Liver (tissue), 9 donors: Measurements from ENCODE around the gene RAPGEF1. TPM values are rescaled to one million over a fixed set of nuclear protein-coding genes. Genes with fewer than 3 reads are reported as not detected.
A peak's percentile ranks its signal among the peaks of the same experiment; 100 is the strongest.
"Not testable (repeated sequence)": the region's sequence is repeated elsewhere in the genome, so short reads cannot be mapped to it uniquely, and the experiment has no call there.

ENCODE experiments used
- DNase-seq: peaks from one replicate; pipeline ENCODE4 v3.0.0-alpha.2; 2017; ENCODE audit warnings: low spot score
- H3K27ac ChIP-seq, 2 donors: one replicate each; pipeline ENCODE4 v1.7.0; 2013; ENCODE audit warnings: inconsistent platforms in 2 of 2, low read length in 2 of 2, control low read depth in 1 of 2, low read depth in 1 of 2, mild to moderate bottlenecking in 1 of 2
- H3K27me3 ChIP-seq, 4 donors: one replicate each; pipeline versions ENCODE4 v1.6.1 to v1.7.0; 2013; ENCODE audit warnings: low read length in 3 of 4, inconsistent platforms in 1 of 4, mild to moderate bottlenecking in 1 of 4, moderate library complexity in 1 of 4; ENCODE audit not compliant: control insufficient read depth in 4 of 4, insufficient read depth in 4 of 4
- H3K36me3 ChIP-seq, 4 donors: one replicate each; pipeline versions ENCODE4 v1.6.1 to v1.7.0; 2013; ENCODE audit warnings: low read length in 3 of 4, mild to moderate bottlenecking in 3 of 4, low read depth in 1 of 4, moderate library complexity in 1 of 4; ENCODE audit not compliant: control insufficient read depth in 4 of 4, insufficient read depth in 3 of 4
- H3K4me1 ChIP-seq, 4 donors: one replicate each; pipeline versions ENCODE4 v1.6.1 to v1.7.0; 2013; ENCODE audit warnings: low read length in 3 of 4, mild to moderate bottlenecking in 3 of 4, moderate library complexity in 1 of 4; ENCODE audit not compliant: control insufficient read depth in 4 of 4, insufficient read depth in 4 of 4
- H3K4me3 ChIP-seq, 3 donors: one replicate each; pipeline versions ENCODE4 v1.6.1 to v1.7.0; 2013; ENCODE audit warnings: low read length in 3 of 3, control low read depth in 1 of 3, low read depth in 1 of 3, mild to moderate bottlenecking in 1 of 3
- H3K9ac ChIP-seq, 2 donors: one replicate each; pipeline ENCODE4 v1.7.0; 2013; ENCODE audit warnings: low read length in 2 of 2, mild to moderate bottlenecking in 2 of 2, moderate library complexity in 2 of 2, control low read depth in 1 of 2, low read depth in 1 of 2
- H3K9me3 ChIP-seq, 4 donors: one replicate each; pipeline versions ENCODE4 v1.6.1 to v1.7.0; 2013; ENCODE audit warnings: low read length in 3 of 4; ENCODE audit not compliant: control insufficient read depth in 4 of 4
- EGR1 ChIP-seq, 2 donors: IDR thresholded peaks; 2 replicates each; pipeline ENCODE4 v1.6.1; 2016 to 2018; ENCODE audit warnings: antibody characterized with exemption in 2 of 2, low read depth in 2 of 2
- FOXA1 ChIP-seq: IDR thresholded peaks from 2 replicates; pipeline ENCODE4 v1.6.1; 2016; ENCODE audit warnings: antibody characterized with exemption
- FOXA2 ChIP-seq: IDR thresholded peaks from 2 replicates; pipeline ENCODE4 v1.6.1; 2016; ENCODE audit warnings: antibody characterized with exemption
- GABPA ChIP-seq, 2 donors: IDR thresholded peaks in 1 of 2; conservative IDR thresholded peaks in 1 of 2; 2 replicates each; pipeline ENCODE4 v1.6.1; 2016; ENCODE audit warnings: antibody characterized with exemption in 2 of 2, mild to moderate bottlenecking in 1 of 2, moderate library complexity in 1 of 2
- HNF4A ChIP-seq, 2 donors: conservative IDR thresholded peaks; 2 replicates each; pipeline ENCODE4 v1.6.1; 2016; ENCODE audit warnings: antibody characterized with exemption in 2 of 2, mild to moderate bottlenecking in 2 of 2
- JUND ChIP-seq, 2 donors: IDR thresholded peaks; 2 replicates each; pipeline ENCODE4 v1.6.1; 2016; ENCODE audit warnings: antibody characterized with exemption in 2 of 2
- NR2F2 ChIP-seq: IDR thresholded peaks from 2 replicates; pipeline ENCODE4 v1.6.1; 2016; ENCODE audit warnings: antibody characterized with exemption
- RAD21 ChIP-seq, 2 donors: IDR thresholded peaks; 2 replicates each; pipeline ENCODE4 v1.6.1; 2016; ENCODE audit warnings: antibody characterized with exemption in 2 of 2, mild to moderate bottlenecking in 2 of 2
- RXRA ChIP-seq, 2 donors: IDR thresholded peaks; 2 replicates each; pipeline ENCODE4 v1.6.1; 2017 to 2018; ENCODE audit warnings: antibody characterized with exemption in 2 of 2, mild to moderate bottlenecking in 1 of 2
- SP1 ChIP-seq: IDR thresholded peaks from 2 replicates; pipeline ENCODE4 v1.6.1; 2018; ENCODE audit warnings: antibody characterized with exemption, mild to moderate bottlenecking
- TAF1 ChIP-seq: conservative IDR thresholded peaks from 2 replicates; pipeline ENCODE4 v1.6.1; 2016; ENCODE audit warnings: antibody characterized with exemption, mild to moderate bottlenecking
- WGBS: extraction: QIAGEN DNeasy Blood & Tissue Kit; methylation state at CpG from one replicate; pipeline ENCODE4 v1.1.7; 2013; 5-methylcytosine and 5-hydroxymethylcytosine counted together
- polyA plus RNA-seq, 2 donors: library from polyadenylated mRNA; stranded (reverse) in 1 of 2; unstranded in 1 of 2; fragments of 200-250 nt in 1 of 2; fragments of >200 nt in 1 of 2; fragmentation: Nextera tagmentation in 1 of 2; extraction: Ambion mirVana in 1 of 2; gene quantifications; one replicate each; pipeline versions ENCODE4 v1.2.1 to v1.2.3, GENCODE V29; 2013 to 2015
- total RNA-seq, 2 donors: library from RNA; depleted of rRNA; stranded (reverse); fragments of >200 nt; gene quantifications; one replicate each; pipeline ENCODE4 v1.2.3, GENCODE V29; 2014
- TF ChIP-seq, protein P1 (sequence below): IDR thresholded peaks from 2 replicates; pipeline ENCODE4 v1.6.1; 2016; ENCODE audit warnings: antibody characterized with exemption
- TF ChIP-seq, protein P2 (sequence below): IDR thresholded peaks from 2 replicates; pipeline ENCODE4 v1.6.1; 2016; ENCODE audit warnings: antibody characterized with exemption
- TF ChIP-seq, protein P3 (sequence below): fragments of 150-350 bp; IDR thresholded peaks from 2 replicates; pipeline ENCODE4 v1.5.1; 2017; ENCODE audit warnings: improper control_type of control experiment, low read depth, low read length; ENCODE audit not compliant: missing input control
- TF ChIP-seq, protein P4 (sequence below): IDR thresholded peaks from 2 replicates; pipeline ENCODE4 v1.6.1; 2016; ENCODE audit warnings: antibody characterized with exemption, mild to moderate bottlenecking
- donor health status: healthy.
- donor health status: healthy.
- donor health status: healthy.
- donor health status: healthy.
- donor health status: healthy.

Gene RAPGEF1
- total and polyA plus RNA-seq, 4 donors: 5.6 to 19.7 (median 16.8) TPM

DNA sequence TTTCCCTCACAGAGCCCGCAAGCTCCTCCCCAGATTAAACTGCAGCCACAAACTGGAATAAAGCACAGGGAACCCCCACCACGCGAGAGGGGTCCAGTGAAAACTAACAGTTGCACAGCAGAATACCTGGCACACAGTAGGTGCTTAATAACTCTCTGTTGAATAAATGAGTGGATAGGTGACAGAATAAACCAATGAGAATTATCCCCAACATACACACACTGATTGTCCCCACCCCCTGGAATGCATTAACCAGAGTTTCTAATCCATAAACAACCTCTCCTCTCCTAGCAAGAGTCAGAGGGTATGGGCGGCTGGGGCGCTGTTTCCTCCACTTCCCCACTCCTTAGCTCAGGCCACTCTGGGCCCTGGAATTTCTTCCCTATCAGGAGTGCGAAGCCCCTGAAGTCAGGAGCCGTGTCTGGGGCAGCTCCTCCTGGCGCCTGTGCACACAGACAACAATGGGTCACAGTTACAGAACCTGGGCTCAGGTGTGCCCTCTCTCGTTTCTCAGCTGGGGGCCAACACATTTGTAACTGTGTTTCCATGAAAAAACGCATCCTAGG is 27.6 kb downstream of the RAPGEF1 start:
- Histone ChIP-seq H3K27me3 (no peaks in the 10 kb centered on the region), H3K27ac (no peak overlapping the region), H3K9me3 (no peaks in the 10 kb centered on the region), H3K4me1 (peaks cover 9 to 15% (median 14%) of the 10 kb centered on the region in 4 donors), H3K9ac (no peak overlapping the region), H3K4me3 (no peak overlapping the region), H3K36me3 (no peaks in the 10 kb centered on the region)
- 94% methylated on average over 10 of the region's 10 CpGs for WGBS
- DNase-seq: no peak
- no peak for TF ChIP-seq SP1
- TF ChIP-seq, protein P1, sequence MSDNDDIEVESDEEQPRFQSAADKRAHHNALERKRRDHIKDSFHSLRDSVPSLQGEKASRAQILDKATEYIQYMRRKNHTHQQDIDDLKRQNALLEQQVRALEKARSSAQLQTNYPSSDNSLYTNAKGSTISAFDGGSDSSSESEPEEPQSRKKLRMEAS: no peak
- TF ChIP-seq TAF1: no peak
- TF ChIP-seq JUND (IDR thresholded peaks at IDR 0.05): no peak
- no peak for TF ChIP-seq GABPA (IDR thresholded peaks at IDR 0.05 in 1 of 2, conservative IDR thresholded peaks at IDR 0.05 in 1 of 2)
- TF ChIP-seq RAD21 (IDR thresholded peaks at IDR 0.05): no peak
- no peak for TF ChIP-seq FOXA1
- TF ChIP-seq, protein P2, sequence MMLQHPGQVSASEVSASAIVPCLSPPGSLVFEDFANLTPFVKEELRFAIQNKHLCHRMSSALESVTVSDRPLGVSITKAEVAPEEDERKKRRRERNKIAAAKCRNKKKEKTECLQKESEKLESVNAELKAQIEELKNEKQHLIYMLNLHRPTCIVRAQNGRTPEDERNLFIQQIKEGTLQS: no peak
- TF ChIP-seq RXRA (IDR thresholded peaks at IDR 0.05): no peak
- no peak for TF ChIP-seq EGR1 (IDR thresholded peaks at IDR 0.05; ENCODE audit: low read depth in 2 of 2)

DNA sequence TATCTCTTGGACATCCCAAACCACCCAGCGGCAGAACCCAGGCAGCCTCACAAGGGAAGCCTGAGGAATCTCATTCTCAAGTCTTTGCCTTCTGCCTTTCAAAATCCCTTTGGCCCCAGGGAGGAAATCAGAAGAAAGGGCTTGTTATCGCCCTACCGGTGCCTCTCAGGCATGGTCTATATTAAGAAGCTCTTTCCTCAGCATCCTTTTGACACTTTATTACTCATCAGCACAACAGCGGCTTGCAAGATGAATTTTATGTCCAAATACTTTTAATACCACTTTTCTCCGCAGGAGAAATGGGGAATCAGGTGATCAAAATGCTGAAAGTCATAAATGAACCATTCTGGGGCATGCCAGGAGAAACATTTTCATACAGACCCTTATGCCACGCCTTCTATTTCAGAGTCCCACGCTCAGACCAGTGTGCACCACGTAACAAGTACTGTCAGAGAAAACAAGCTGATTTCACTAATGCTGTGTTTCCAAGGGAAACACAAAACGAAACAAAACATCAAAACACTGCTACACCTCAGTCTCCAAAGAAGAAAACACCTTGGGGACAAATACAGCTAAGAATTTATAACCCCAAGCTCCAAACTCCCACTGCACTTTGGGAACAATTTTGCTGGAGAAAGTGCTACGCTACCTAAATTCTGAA is 30.0 kb downstream of the RAPGEF1 start:
- Histone ChIP-seq H3K27me3 (no peaks in the 10 kb centered on the region), H3K9ac (no peak overlapping the region), H3K4me3 (no peak overlapping the region), H3K9me3 (no peaks in the 10 kb centered on the region), H3K27ac (peak overlapping the region in 1 of 2 donors; percentile 51), H3K4me1 (peaks cover 14 to 38% (median 35%) of the 10 kb centered on the region in 4 donors), H3K36me3 (no peaks in the 10 kb centered on the region)
- WGBS: 78% methylated on average over 10 of the region's 10 CpGs
- DNase-seq: no peak
- TF ChIP-seq RXRA (IDR thresholded peaks at IDR 0.05): no peak
- TF ChIP-seq HNF4A (conservative IDR thresholded peaks at IDR 0.05): no peak
- TF ChIP-seq, protein P1: no peak
- TF ChIP-seq FOXA2: no peak
- no peak for TF ChIP-seq TAF1
- TF ChIP-seq, protein P3, sequence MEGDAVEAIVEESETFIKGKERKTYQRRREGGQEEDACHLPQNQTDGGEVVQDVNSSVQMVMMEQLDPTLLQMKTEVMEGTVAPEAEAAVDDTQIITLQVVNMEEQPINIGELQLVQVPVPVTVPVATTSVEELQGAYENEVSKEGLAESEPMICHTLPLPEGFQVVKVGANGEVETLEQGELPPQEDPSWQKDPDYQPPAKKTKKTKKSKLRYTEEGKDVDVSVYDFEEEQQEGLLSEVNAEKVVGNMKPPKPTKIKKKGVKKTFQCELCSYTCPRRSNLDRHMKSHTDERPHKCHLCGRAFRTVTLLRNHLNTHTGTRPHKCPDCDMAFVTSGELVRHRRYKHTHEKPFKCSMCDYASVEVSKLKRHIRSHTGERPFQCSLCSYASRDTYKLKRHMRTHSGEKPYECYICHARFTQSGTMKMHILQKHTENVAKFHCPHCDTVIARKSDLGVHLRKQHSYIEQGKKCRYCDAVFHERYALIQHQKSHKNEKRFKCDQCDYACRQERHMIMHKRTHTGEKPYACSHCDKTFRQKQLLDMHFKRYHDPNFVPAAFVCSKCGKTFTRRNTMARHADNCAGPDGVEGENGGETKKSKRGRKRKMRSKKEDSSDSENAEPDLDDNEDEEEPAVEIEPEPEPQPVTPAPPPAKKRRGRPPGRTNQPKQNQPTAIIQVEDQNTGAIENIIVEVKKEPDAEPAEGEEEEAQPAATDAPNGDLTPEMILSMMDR: no peak
- TF ChIP-seq FOXA1: no peak
- TF ChIP-seq GABPA (IDR thresholded peaks at IDR 0.05 in 1 of 2, conservative IDR thresholded peaks at IDR 0.05 in 1 of 2): no peak
- TF ChIP-seq JUND (IDR thresholded peaks at IDR 0.05): no peak
- TF ChIP-seq, protein P4, sequence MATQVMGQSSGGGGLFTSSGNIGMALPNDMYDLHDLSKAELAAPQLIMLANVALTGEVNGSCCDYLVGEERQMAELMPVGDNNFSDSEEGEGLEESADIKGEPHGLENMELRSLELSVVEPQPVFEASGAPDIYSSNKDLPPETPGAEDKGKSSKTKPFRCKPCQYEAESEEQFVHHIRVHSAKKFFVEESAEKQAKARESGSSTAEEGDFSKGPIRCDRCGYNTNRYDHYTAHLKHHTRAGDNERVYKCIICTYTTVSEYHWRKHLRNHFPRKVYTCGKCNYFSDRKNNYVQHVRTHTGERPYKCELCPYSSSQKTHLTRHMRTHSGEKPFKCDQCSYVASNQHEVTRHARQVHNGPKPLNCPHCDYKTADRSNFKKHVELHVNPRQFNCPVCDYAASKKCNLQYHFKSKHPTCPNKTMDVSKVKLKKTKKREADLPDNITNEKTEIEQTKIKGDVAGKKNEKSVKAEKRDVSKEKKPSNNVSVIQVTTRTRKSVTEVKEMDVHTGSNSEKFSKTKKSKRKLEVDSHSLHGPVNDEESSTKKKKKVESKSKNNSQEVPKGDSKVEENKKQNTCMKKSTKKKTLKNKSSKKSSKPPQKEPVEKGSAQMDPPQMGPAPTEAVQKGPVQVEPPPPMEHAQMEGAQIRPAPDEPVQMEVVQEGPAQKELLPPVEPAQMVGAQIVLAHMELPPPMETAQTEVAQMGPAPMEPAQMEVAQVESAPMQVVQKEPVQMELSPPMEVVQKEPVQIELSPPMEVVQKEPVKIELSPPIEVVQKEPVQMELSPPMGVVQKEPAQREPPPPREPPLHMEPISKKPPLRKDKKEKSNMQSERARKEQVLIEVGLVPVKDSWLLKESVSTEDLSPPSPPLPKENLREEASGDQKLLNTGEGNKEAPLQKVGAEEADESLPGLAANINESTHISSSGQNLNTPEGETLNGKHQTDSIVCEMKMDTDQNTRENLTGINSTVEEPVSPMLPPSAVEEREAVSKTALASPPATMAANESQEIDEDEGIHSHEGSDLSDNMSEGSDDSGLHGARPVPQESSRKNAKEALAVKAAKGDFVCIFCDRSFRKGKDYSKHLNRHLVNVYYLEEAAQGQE: no peak
- TF ChIP-seq, protein P2: no peak
- no peak for TF ChIP-seq RAD21 (IDR thresholded peaks at IDR 0.05)
- no peak for TF ChIP-seq NR2F2

DNA sequence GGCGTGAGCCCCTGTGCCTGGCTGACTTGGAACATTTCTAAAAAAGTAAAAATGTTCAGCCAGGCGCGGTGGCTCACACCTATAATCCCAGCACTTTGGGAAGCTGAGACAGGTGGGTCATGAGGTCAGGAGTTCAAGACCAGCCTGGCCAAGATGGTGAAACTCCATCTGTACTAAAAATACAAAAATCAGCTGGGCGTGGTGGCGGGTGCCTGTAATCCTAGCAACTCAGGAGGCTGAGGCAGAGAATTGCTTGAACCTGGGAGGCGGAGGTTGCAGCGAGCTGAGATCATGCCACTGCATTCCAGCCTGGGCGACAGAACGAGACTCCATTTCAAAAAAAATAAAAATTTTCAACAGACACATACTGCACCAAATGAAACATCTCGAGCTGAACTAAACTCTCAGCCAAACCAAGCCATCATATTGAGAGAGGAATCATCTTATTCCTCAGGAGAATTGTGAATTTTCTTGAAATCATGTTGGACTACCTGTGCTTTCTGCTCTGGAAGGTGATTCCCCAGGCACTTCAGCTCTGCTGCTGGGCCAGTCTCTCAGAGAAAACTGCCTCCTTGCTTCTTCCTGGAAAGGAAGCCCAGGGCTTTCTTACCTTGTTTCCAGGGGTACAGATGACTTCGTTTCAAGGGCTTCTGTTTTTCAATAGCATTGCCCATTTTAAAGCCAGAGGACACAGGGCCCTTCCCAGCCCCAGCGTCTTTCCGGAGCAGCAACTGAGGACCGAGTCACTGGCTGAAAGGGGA is 30.7 kb downstream of the RAPGEF1 start:
- H3K9ac ChIP-seq, H3K9me3 ChIP-seq, H3K36me3 ChIP-seq, DNase-seq, H3K27me3 ChIP-seq, H3K4me3 ChIP-seq: not testable (repeated sequence)
- WGBS: 86% methylated on average over 14 of the region's 14 CpGs
- Histone ChIP-seq H3K4me1 (peaks cover 15 to 45% (median 42%) of the 10 kb centered on the region in 4 donors), H3K27ac (peak overlapping the region; percentile 71 to 78)
